Neural progenitor cell (in vitro differentiated cells): ENCODE measurements around the gene SMPD2. TPM values are rescaled to one million over a fixed set of nuclear protein-coding genes. Genes with fewer than 3 reads are reported as not detected.

Experiments
- DNase-seq: peaks from one replicate; pipeline ENCODE4 v3.0.0-alpha.2; 2016; ENCODE audit warnings: low spot score
- H2AFZ ChIP-seq: fragments of 200-600 bp; sonication (generic); replicated peaks from 2 replicates; pipeline ENCODE4 v1.6.1; 2016; ENCODE audit warnings: antibody characterized with exemption
- H3F3A ChIP-seq: fragments of 200-600 bp; sonication (generic); 2 replicates; pipeline ENCODE4 v1.6.1; 2016; ENCODE audit warnings: antibody characterized with exemption, low read depth
- H3K27ac ChIP-seq: fragments of 200-600 bp; sonication (generic); 2 replicates; pipeline ENCODE4 v1.5.1; 2016; ENCODE audit warnings: mild to moderate bottlenecking
- H3K27me3 ChIP-seq: fragments of 200-600 bp; sonication (generic); 2 replicates; pipeline ENCODE4 v1.6.1; 2016; ENCODE audit warnings: mild to moderate bottlenecking, moderate library complexity
- H3K36me3 ChIP-seq: fragments of 200-600 bp; sonication (generic); 2 replicates; pipeline ENCODE4 v1.5.1; 2016
- H3K4me1 ChIP-seq: fragments of 200-600 bp; sonication (generic); 2 replicates; pipeline ENCODE4 v1.6.1; 2016; ENCODE audit warnings: mixed run types
- H3K4me2 ChIP-seq: fragments of 200-600 bp; sonication (generic); 2 replicates; pipeline ENCODE4 v1.6.1; 2016
- H3K4me3 ChIP-seq: fragments of 200-600 bp; sonication (generic); 2 replicates; pipeline ENCODE4 v1.5.1; 2016
- H3K79me2 ChIP-seq: fragments of 200-600 bp; sonication (generic); 2 replicates; pipeline ENCODE4 v1.6.1; 2016; ENCODE audit warnings: low read depth
- H3K9ac ChIP-seq: fragments of 200-600 bp; sonication (generic); 2 replicates; pipeline ENCODE4 v1.6.1; 2016
- H3K9me3 ChIP-seq: fragments of 200-600 bp; sonication (generic); 2 replicates; pipeline ENCODE4 v1.5.1; 2016; ENCODE audit warnings: low read depth
- H4K20me1 ChIP-seq: fragments of 200-600 bp; sonication (generic); 2 replicates; pipeline ENCODE4 v1.6.1; 2016; ENCODE audit warnings: low read depth
- H3K27ac Mint-ChIP-seq: 3 replicates; pipeline ENCODE4 v1.8.0; 2021; ENCODE audit warnings: mixed read lengths
- H3K27me3 Mint-ChIP-seq: 2 replicates; pipeline ENCODE4 v1.8.0; 2022; ENCODE audit warnings: low read depth, mild to moderate bottlenecking, inconsistent platforms, moderate library complexity, mixed read lengths; ENCODE audit not compliant: insufficient read depth
- H3K36me3 Mint-ChIP-seq: 3 replicates; pipeline ENCODE4 v1.8.0; 2021; ENCODE audit warnings: mixed read lengths
- H3K4me1 Mint-ChIP-seq: 3 replicates; pipeline ENCODE4 v1.8.0; 2021; ENCODE audit warnings: mixed read lengths
- H3K4me3 Mint-ChIP-seq: 3 replicates; pipeline ENCODE4 v1.8.0; 2021; ENCODE audit warnings: mild to moderate bottlenecking, moderate library complexity, mixed read lengths
- H3K9me3 Mint-ChIP-seq: 3 replicates; pipeline ENCODE4 v1.8.0; 2020; ENCODE audit warnings: mixed read lengths
- CTCF ChIP-seq: fragments of 200-600 bp; sonication (generic); IDR thresholded peaks from 2 replicates; pipeline ENCODE4 v1.5.1; 2017; ENCODE audit warnings: antibody characterized with exemption, mild to moderate bottlenecking
- EZH2 ChIP-seq: fragments of 200-600 bp; sonication (generic); IDR thresholded peaks from 2 replicates; pipeline ENCODE4 v1.6.1; 2017; ENCODE audit warnings: antibody characterized with exemption, mild to moderate bottlenecking, moderate library complexity
- EZH2phosphoT487 ChIP-seq: fragments of 200-600 bp; sonication (generic); IDR thresholded peaks from 2 replicates; pipeline ENCODE4 v1.6.1; 2017; ENCODE audit warnings: antibody characterized with exemption
- total RNA-seq: library from RNA; depleted of rRNA; stranded (reverse); fragments of >200 nt; gene quantifications from 2 replicates; pipeline ENCODE4 v1.2.3, GENCODE V29; 2015; ENCODE audit warnings: low replicate concordance

Gene SMPD2
- total RNA-seq, 1 donor from 2014 or later, result 10.3 TPM

- Histone ChIP-seq H3K27ac (no peak overlapping the region), H3K27me3 (no peaks in the 10 kb centered on the region), H3F3A (peaks cover 70% of the 10 kb centered on the region), H3K4me1 (peaks cover 35% of the 10 kb centered on the region), H3K4me2 (peak overlapping the region; percentile 93), H3K9me3 (no peaks in the 10 kb centered on the region), H3K36me3 (peaks cover 4% of the 10 kb centered on the region), H3K79me2 (peaks cover 24% of the 10 kb centered on the region), H4K20me1 (peaks cover 15% of the 10 kb centered on the region), H3K4me3 (peak overlapping the region; percentile 95), H3K9ac (no peak overlapping the region), H2AFZ (no peak overlapping the region)
- no peak for DNase-seq
- Mint-ChIP-seq H3K4me1 (peaks cover 45% of the 10 kb centered on the region), H3K4me3 (peak overlapping the region; percentile 94), H3K36me3 (peaks cover 6% of the 10 kb centered on the region), H3K9me3 (no peaks in the 10 kb centered on the region), H3K27ac (peak overlapping the region; percentile 14), H3K27me3 (peaks cover 13% of the 10 kb centered on the region)
- TF ChIP-seq EZH2, result no peak
- no peak for TF ChIP-seq EZH2phosphoT487
- no peak for TF ChIP-seq CTCF
These were observed 16.4 kb downstream of the SMPD2 start for GRCh38 chr6:109456710-109457561.

- no peak overlapping the region for H2AFZ ChIP-seq
- Mint-ChIP-seq H3K4me3 (peak overlapping the region; percentile 78), H3K4me1 (peaks cover 45% of the 10 kb centered on the region), H3K36me3 (peaks cover 12% of the 10 kb centered on the region), H3K27ac (peak overlapping the region; percentile 14), H3K9me3 (no peaks in the 10 kb centered on the region), H3K27me3 (peaks cover 13% of the 10 kb centered on the region)
- TF ChIP-seq EZH2 (no peak), EZH2phosphoT487 (no peak), CTCF (no peak)
- H3K4me1 ChIP-seq, result peaks cover 35% of the 10 kb centered on the region
- H3K4me2 ChIP-seq, result peak overlapping the region; percentile 93
- H3K27me3 ChIP-seq, result no peaks in the 10 kb centered on the region
- peaks cover 24% of the 10 kb centered on the region for H3K79me2 ChIP-seq
- H3K9me3 ChIP-seq, result no peaks in the 10 kb centered on the region
- H3K4me3 ChIP-seq, result no peak overlapping the region
- no peak overlapping the region for H3K9ac ChIP-seq
- peaks cover 72% of the 10 kb centered on the region for H3F3A ChIP-seq
- H4K20me1 ChIP-seq, result peaks cover 15% of the 10 kb centered on the region
- H3K36me3 ChIP-seq, result peaks cover 4% of the 10 kb centered on the region
- no peak for DNase-seq
- H3K27ac ChIP-seq, result no peak overlapping the region
These were observed 17.1 kb downstream of the SMPD2 start for GRCh38 chr6:109457562-109457996.

- Histone ChIP-seq H3K27ac (no peak overlapping the region), H4K20me1 (peaks cover 15% of the 10 kb centered on the region), H3K9ac (no peak overlapping the region), H3K4me2 (peak overlapping the region; percentile 42), H3K27me3 (no peaks in the 10 kb centered on the region), H3K4me3 (no peak overlapping the region), H3K4me1 (peaks cover 34% of the 10 kb centered on the region), H3K79me2 (peaks cover 23% of the 10 kb centered on the region), H3K9me3 (no peaks in the 10 kb centered on the region), H2AFZ (no peak overlapping the region), H3K36me3 (peaks cover 5% of the 10 kb centered on the region), H3F3A (peaks cover 71% of the 10 kb centered on the region)
- peak; percentile 53 for DNase-seq
- no peaks in the 10 kb centered on the region for H3K9me3 Mint-ChIP-seq
- peaks cover 15% of the 10 kb centered on the region for H3K27me3 Mint-ChIP-seq
- TF ChIP-seq EZH2 (no peak), EZH2phosphoT487 (no peak), CTCF (no peak)
- H3K4me1 Mint-ChIP-seq, result peaks cover 45% of the 10 kb centered on the region
- no peak overlapping the region for H3K4me3 Mint-ChIP-seq
- no peak overlapping the region for H3K27ac Mint-ChIP-seq
- peaks cover 12% of the 10 kb centered on the region for H3K36me3 Mint-ChIP-seq
These were observed 18.4 kb downstream of the SMPD2 start for GRCh38 chr6:109458774-109459531.
